NOMO-1 (cell line): ENCODE data around the gene HOXA1.

ENCODE experiments used
- DNase-seq, 2 experiments: peaks; one replicate each; lab custom pipeline; 2025; ENCODE audit not compliant: unreplicated experiment in 2 of 2; lab: John Stamatoyannopoulos, UW

HOXA1 gene

DNA sequence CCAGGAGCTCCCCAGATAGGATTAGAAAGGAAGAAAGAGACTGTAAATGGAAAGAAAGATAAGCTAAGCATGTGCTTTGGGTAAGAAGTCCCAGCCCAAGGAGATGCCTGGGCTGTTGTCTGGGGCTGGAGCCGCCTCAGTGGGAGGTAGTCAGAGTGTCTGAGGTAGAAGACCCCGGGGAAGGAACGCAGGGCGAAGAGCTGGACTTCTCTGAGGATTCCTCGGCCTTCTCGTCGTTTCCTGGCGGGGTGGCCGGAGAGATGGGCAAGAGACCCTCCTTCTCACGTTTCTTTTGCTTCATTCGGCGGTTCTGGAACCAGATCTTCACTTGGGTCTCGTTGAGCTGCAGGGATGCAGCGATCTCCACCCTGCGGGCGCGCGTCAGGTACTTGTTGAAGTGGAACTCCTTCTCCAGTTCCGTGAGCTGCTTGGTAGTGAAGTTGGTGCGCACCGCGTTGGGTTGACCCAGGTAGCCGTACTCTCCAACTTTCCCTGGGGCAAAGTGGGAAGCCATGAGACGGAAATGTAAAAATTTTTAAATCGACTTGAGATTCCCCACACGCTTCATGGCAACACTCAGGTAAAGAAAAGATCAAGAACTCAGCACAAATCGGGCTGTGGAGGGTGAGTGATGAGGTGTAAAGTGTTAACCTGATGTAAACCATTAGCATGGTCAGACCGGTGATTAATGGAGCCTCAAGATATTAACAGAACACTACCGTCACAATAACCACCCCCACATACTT lies 1.3 kb downstream of the HOXA1 start:
- no peak for DNase-seq

DNA sequence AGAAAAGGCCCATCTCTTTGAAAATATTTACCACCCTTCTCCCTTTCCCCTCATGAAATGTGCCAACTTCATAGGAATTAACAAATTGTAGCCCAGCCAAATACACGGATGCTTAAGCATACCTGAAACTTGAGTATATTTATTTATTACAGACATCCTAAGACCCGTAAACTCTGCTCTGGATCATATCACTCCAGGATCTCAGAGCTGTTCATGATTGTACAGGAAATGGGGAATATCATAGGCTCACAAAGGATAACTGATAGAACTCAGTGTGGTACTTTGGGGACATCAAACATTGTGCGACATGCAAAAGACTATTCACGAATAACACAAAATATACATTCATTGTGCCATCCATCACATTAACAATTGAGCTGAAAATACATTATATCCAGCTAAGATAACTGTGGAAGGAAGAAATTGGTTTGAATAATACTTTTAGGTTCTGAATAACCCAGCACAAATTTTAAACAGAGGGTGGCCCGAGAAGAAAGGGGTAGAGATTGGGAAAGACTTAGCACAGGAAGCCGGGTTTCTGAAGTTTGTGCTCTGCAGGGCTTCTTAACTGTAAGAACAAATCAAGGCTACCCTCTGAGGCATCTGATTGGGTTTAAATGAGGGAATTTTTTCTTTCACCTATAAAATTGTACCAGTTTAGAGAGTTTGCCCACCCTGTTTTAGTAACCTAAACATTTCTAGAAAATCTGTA lies 2.5 kb downstream of the HOXA1 start:
- DNase-seq = no peak

GRCh38 chr7:27092819-27093110 lies 3.0 kb downstream of the HOXA1 start:
- no peak for DNase-seq

- DNase-seq = no peak
These were observed 3.6 kb downstream of the HOXA1 start for GRCh38 chr7:27091941-27092818.

- DNase-seq = no peak
These were observed 4.7 kb downstream of the HOXA1 start for GRCh38 chr7:27091105-27091504.

GRCh38 chr7:27088002-27088922 lies 7.5 kb downstream of the HOXA1 start:
- no peak for DNase-seq

GRCh38 chr7:27083646-27084045 lies 12.2 kb downstream of the HOXA1 start:
- no peak for DNase-seq

- no peak for DNase-seq
These were observed 13.6 kb downstream of the HOXA1 start for GRCh38 chr7:27082171-27082570.

DNA sequence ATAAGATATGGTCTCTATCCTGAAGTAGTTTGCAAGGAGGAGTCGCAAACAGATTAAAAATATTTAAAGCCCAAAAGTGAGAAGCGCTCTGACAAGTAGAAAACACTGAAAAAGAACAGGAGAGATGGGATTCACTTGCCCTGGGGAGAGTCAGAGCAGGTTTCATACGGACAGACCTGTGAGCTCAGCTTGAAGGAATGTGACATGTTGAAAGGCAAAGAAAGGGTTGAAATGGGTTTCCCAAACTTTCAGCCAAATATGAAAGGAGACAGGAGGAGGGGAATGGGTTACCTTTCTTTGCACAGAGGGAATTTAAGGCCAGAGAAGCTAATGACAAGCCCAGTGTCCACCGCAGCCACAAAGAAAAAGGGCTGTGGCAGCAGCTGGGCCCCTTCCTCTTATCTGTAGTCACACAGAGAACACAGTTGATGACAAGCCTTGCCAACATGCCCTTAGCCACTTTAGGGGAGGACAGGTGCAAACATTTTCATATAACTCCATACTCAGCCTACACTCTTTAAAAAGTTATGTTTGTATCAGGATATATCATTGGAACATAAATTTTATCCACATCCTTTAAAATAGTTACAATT lies 14.9 kb downstream of the HOXA1 start:
- no peak for DNase-seq

- DNase-seq = peak; percentile 24 to 75
These were observed 16.4 kb downstream of the HOXA1 start for GRCh38 chr7:27079234-27079975.

DNA sequence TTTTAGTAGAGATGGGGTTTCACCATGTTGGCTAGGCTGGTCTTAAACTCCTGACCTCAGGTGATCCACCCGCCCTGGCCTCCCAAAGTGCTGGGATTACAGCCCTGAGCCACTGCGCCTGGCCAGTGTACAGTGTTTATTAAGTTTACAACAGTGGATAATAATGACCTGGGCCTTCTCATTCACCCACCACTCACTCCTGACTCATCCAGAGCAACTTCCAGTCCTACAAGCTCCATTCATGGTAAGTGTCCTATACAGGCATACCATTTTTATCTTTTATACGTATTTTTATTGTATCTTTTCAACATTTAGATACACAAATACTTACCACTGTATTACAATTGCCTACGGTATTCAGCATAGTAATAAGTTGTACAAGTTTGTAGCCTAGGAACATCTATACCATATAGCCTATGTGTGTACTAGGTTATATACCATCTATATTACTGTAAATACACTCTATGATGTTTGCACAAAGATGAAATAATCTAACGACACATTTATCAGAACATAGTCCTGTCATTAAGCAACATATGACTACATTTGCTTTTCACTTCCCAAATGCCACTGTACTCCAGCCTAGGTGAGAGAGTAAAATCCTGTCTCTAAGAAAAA lies 17.1 kb downstream of the HOXA1 start:
- no peak for DNase-seq

DNA sequence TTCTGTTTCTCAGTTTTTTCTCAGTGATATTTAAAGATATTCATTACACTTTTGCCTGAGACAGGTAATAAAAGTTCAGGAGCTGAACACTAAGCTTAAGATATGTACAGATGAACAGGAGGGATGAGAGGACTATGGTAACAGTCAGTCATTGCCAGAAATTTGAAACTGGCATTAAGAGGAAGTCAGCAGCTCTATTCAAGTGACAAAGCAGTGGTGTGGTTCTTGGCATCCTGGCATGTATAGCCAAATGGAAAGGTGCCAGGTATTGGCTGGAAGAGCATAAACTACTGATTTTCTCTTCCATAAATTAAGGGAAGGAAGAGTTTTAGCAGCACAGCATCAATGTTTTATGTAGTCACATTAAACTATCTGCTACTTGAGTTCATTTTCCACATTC lies 22.7 kb downstream of the HOXA1 start:
- DNase-seq = peak in 1 of 2 experiments; percentile 5

- DNase-seq = peak in 1 of 2 experiments; percentile 22
These were observed 24.0 kb downstream of the HOXA1 start for GRCh38 chr7:27071622-27072390.

DNA sequence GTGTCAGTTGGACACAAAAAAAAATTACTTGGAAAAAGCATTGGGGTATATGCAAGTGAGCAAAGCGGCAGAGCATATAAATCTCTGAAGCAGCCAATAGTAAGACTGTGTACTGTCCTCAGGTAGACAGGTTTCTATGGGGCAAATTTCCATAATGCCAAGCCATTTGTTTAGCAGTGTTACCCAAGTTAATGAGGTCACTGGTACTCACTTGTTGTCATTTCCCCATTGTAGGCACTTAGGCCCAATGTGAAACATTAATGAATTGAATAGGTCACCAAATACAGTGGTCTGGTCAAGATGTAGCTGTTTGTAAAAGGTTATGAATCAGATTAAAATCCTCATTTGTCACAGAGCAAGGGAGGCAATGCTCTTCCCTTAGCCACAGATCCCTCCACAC lies 27.5 kb downstream of the HOXA1 start:
- no peak for DNase-seq

GRCh38 chr7:27066148-27066547 lies 29.7 kb downstream of the HOXA1 start:
- no peak for DNase-seq

DNA sequence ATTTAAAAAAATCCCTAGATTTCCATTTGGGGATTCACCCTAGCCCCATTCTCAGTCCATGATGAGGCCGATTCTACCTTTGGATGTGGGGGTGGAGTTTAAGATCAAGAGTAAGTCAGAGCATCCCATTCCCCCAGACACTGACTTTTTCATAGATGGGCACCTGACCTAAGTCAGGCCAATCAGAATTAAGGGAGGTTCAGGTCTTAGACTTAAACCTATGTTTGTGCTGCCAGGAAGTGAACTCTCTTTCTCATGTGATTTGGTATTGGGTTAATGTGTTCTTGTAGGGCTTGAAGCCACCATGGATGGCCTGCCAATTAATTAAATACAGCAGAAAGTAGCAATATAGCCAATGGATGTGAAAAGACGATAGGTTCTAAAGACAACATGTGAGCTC lies 30.1 kb downstream of the HOXA1 start:
- no peak for DNase-seq

DNA sequence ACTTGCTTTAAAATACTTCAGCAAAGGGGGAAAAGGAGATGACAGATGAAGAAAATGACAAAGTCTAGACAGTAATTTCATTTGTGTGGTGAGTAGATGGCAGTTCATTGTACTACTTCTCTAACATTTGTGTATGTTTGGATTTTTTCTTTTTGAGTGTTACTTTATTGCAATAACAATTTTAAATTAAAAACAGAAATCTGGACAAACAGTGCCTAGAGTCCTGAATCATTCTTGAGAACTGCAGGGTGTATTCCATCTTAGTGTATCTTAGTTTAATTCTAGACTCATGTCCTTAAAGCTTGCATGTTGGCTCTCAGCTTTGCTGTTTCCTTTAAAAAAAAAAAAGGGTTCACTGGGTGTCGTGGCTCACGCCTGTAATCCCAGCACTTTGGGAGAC lies 31.1 kb downstream of the HOXA1 start:
- no peak for DNase-seq

DNA sequence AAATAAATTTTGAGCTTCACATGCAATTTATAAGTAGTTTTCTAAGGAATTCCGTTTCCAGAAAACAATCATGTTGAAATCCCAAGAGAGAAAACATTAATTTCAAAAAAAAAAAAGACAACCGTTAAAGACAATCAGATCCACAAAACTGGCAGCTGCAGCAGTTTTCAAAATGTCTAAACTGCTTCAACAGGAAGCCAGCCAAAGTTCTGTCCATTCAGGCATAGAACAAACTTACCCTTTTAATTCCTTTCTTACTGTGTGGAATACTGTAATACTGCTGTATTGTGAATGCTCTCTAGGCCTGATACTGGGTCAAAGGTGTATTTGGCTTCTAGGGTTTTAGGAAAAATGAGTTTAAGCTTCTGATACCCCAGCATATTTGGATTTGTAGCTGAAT lies 31.6 kb downstream of the HOXA1 start:
- DNase-seq = no peak
